Testis (tissue), 3 donors: ENCODE results near the gene NEURL1. TPM values are rescaled to one million over a fixed set of nuclear protein-coding genes. Genes with fewer than 3 reads are reported as not detected.

Source experiments
- DNase-seq: peaks from one replicate; pipeline ENCODE4 v3.0.0-alpha.2; 2019
- H3K27ac ChIP-seq, 2 donors: fragments of 200-600 bp; sonication (generic); one replicate each; pipeline ENCODE4 v1.5.1; 2019
- H3K27me3 ChIP-seq: fragments of 200-600 bp; sonication (generic); one replicate; pipeline ENCODE4 v1.5.1; 2019
- H3K36me3 ChIP-seq: fragments of 200-600 bp; sonication (generic); one replicate; pipeline ENCODE4 v1.5.1; 2017; ENCODE audit warnings: low read depth; ENCODE audit errors: missing control alignments
- H3K4me1 ChIP-seq: fragments of 200-600 bp; sonication (generic); one replicate; pipeline ENCODE4 v1.5.1; 2019
- H3K4me3 ChIP-seq, 2 donors: fragments of 200-600 bp; sonication (generic); one replicate each; pipeline ENCODE4 v1.5.1; 2017 to 2019
- H3K9me3 ChIP-seq: fragments of 200-600 bp; sonication (generic); one replicate; pipeline ENCODE4 v1.5.1; 2017
- POLR2A ChIP-seq: fragments of 450-650 bp; IDR thresholded peaks from one replicate; pipeline ENCODE4 v1.6.1; 2017; ENCODE audit warnings: antibody characterized with exemption, mild to moderate bottlenecking, moderate library complexity
- WGBS, 2 donors: methylation state at CpG; one replicate each; pipeline ENCODE4 v1.1.5; 2018; 5-methylcytosine and 5-hydroxymethylcytosine counted together
- intact Hi-C: fragments of 100-400 bp; cut with DNase I; formaldehyde crosslinking; loops from one replicate; pipeline ENCODE4 v1.15.1; 2023; ENCODE audit warnings: low total_unique reads
- polyA plus RNA-seq: library from polyadenylated mRNA; stranded (reverse); fragments of 350-450 nt; fragmentation: Illumina TruSeq; extraction: RNeasy Lipid Tissue Mini Kit (QIAGEN cat#74804); gene quantifications from one replicate; pipeline ENCODE4 v1.2.3, GENCODE V29; 2014; ENCODE audit warnings: low read depth, low replicate concordance; ENCODE audit not compliant: insufficient read depth
- total RNA-seq, 2 donors: library from RNA; depleted of rRNA; stranded (reverse); fragments of >200 nt; gene quantifications; one replicate each; pipeline ENCODE4 v1.2.3, GENCODE V29; 2016
- TF ChIP-seq, protein P1 (sequence below), 3 experiments: fragments of 450-650 bp in 2 of 3; fragments of 200-600 bp in 1 of 3; sonication (generic) in 1 of 3; IDR thresholded peaks; one replicate each; pipeline ENCODE4 v1.5.1; 2016 to 2019; ENCODE audit warnings: antibody characterized with exemption in 3 of 3, mild to moderate bottlenecking in 2 of 3, moderate library complexity in 1 of 3

NEURL1 gene
- total and polyA plus RNA-seq, 3 donors from 2014 or later = 17.8 to 21.9 (median 19.8) TPM

DNA sequence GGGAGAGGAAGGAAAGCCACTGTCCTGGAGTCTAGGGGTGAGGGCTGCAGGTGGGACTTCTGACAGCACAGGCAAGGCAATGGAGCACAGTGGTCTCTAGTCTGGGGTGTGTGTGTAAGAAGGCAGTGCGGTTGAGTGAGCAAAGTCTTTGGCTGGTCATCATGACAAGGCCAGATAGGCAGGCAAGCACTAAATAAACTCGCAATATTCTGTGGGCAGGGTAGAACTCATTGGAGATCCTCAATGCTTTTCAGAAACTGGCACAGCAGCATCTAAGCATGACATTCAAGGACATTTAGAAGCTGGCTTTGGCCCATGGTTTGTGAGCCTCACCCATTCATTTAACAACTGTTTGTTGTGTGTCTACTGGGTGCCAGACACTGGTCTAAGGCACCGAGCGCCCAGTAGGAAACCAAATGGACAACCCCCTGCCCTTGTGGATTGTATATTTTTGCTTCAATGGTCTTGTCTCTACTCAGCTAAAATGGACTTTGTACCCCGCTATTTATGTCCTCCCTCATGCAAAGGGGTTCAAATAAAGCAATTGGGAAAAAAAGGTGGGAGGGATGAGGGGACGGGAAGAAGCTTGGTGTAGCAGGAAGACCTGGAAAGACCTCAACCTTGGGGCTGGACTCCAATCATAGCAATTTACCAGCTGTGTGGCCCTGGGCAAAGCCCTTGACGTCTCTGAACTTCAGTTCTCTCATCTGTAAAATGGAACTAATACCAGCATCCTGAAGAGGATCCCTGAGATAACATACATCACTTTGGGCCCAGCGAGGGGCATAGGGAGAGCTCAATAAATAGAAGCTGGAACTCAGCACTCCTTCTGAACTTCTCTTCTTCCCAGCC is 116.0 kb downstream of the NEURL1 start:
- TF ChIP-seq, protein P1, sequence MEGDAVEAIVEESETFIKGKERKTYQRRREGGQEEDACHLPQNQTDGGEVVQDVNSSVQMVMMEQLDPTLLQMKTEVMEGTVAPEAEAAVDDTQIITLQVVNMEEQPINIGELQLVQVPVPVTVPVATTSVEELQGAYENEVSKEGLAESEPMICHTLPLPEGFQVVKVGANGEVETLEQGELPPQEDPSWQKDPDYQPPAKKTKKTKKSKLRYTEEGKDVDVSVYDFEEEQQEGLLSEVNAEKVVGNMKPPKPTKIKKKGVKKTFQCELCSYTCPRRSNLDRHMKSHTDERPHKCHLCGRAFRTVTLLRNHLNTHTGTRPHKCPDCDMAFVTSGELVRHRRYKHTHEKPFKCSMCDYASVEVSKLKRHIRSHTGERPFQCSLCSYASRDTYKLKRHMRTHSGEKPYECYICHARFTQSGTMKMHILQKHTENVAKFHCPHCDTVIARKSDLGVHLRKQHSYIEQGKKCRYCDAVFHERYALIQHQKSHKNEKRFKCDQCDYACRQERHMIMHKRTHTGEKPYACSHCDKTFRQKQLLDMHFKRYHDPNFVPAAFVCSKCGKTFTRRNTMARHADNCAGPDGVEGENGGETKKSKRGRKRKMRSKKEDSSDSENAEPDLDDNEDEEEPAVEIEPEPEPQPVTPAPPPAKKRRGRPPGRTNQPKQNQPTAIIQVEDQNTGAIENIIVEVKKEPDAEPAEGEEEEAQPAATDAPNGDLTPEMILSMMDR (IDR thresholded peaks at IDR 0.05) = no peak
- TF ChIP-seq POLR2A = no peak
- Histone ChIP-seq H3K36me3 (no peaks in the 10 kb centered on the region), H3K9me3 (no peaks in the 10 kb centered on the region), H3K27me3 (no peaks in the 10 kb centered on the region), H3K4me1 (no peaks in the 10 kb centered on the region), H3K27ac (no peak overlapping the region), H3K4me3 (no peak overlapping the region)
- WGBS, 2 donors = 87 to 88% methylated on average over 8 of the region's 8 CpGs
- intact Hi-C loops = no loop called here
- no peak for DNase-seq

- Histone ChIP-seq H3K4me1 (peaks cover 5% of the 10 kb centered on the region), H3K27ac (no peak overlapping the region), H3K9me3 (no peaks in the 10 kb centered on the region), H3K4me3 (no peak overlapping the region), H3K36me3 (no peaks in the 10 kb centered on the region), H3K27me3 (no peaks in the 10 kb centered on the region)
- no peak for DNase-seq
- 46 to 71% methylated on average over 2 of the region's 2 CpGs for WGBS, 2 donors
- intact Hi-C loops = no loop called here
- TF ChIP-seq, protein P1 (IDR thresholded peaks at IDR 0.05) = no peak
- no peak for TF ChIP-seq POLR2A
Observed at GRCh38 chr10:103610083-103610472, 116.6 kb downstream of the NEURL1 start.

DNA sequence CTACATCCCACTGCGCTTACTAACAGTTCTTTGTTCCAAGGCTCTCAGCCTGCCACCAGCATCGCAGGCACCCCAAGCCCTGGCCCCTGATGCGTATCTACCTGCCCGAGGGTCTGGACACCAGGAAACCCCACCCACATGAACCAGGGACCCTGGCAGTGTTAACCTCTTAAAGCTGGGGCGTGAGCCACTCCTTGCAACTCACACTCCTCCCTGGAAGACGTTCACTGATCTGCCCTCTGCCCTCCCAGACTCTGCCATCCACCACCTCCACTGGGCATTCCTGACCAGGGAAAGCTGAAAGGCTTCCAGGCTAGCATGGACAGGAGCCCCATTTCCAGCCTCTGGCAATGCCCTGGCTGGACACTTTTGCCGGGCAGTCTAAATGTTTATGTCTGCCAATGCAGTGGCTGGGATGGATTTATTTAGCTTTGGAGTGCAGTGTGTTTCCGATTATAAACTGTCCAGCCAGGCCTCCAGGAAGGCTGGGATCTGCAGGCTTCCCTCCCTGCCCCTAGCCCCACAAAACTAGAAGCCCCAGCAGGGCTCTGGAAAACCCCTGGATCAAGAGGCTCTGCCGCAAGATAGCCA is 117.5 kb downstream of the NEURL1 start:
- DNase-seq = no peak
- WGBS, 2 donors = 74 to 80% methylated on average over 7 to 9 of the region's 9 CpGs
- Histone ChIP-seq H3K36me3 (no peaks in the 10 kb centered on the region), H3K4me1 (peaks cover 13% of the 10 kb centered on the region), H3K27ac (no peak overlapping the region), H3K9me3 (no peaks in the 10 kb centered on the region), H3K27me3 (no peaks in the 10 kb centered on the region), H3K4me3 (no peak overlapping the region)
- TF ChIP-seq, protein P1 (IDR thresholded peaks at IDR 0.05) = no peak
- no peak for TF ChIP-seq POLR2A
- intact Hi-C loops = no loop called here

DNA sequence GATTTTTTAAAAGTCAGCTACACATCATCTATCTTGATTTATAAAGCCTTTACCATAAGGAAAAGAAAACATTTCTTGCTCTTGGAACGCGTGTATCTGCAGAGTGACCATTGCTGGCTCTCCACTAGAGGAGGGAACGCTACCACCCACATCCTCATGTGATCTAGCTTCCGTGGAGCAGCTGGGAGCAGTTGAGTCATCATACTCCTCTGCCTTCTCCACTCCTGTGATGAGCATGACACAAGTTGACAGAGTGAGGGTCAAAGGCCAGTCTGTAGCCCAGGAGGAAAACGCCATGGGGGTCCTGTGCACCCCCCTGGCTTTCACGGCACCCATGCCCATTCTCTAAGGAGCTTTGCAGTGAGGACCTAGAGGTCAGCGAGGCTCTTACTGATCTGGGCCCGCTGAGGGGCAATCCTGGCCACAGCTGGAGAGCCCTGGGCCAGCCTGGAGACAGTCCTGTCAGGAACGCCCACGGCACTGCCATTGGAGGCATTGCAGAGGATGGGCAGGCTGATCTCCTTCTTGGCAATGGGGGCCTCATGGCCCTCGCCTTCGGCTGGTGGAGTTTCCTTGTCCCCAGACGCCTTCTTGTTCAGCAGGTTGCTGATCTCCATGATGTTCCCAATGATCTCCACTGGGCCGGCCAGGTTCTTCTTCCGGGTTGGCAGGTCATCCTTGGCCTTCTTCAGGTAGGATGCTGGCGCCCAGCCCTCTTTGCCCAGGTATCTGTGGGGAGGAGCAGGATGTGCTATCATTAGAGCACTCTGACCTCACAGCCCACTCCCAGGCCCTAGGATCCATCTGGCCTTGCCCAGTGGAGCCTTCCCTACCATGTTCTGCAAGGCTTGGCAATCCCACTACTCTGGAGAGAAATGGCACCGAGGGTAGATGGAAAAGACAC is 119.2 kb downstream of the NEURL1 start:
- DNase-seq = no peak
- no peaks in the 10 kb centered on the region for H3K9me3 ChIP-seq
- H3K36me3 ChIP-seq = no peaks in the 10 kb centered on the region
- intact Hi-C loops = no loop called here
- TF ChIP-seq, protein P1 (IDR thresholded peaks at IDR 0.05) = no peak
- no peak for TF ChIP-seq POLR2A
- no peak overlapping the region for H3K27ac ChIP-seq
- 71 to 84% methylated on average over 7 to 17 of the region's 17 CpGs for WGBS, 2 donors
- no peaks in the 10 kb centered on the region for H3K27me3 ChIP-seq
- H3K4me3 ChIP-seq = no peak overlapping the region
- H3K4me1 ChIP-seq = peaks cover 28% of the 10 kb centered on the region
